Measurements from ENCODE around the gene CD55. TPM values are rescaled to one million over a fixed set of nuclear protein-coding genes. Genes with fewer than 3 reads are reported as not detected.

CD55 gene
- total and polyA plus RNA-seq, 2 of the 13 experiments (the other 11 are each of a cell fraction or from before 2014, with no cell fraction given): 6.0 to 56.0 TPM

GRCh38 chr1:207328004-207328403, 6.5 kb downstream of the CD55 start:
- H3K9me3 ChIP-seq (ENCODE audit: low read length): no peaks in the 10 kb centered on the region
- no peaks in the 10 kb centered on the region for H3K27me3 ChIP-seq (ENCODE audit: control insufficient read depth in 1 of 2, insufficient read depth in 2 of 2, low read length in 2 of 2)
- ATAC-seq (no peak), FAIRE-seq (no peak), DNase-seq (ENCODE audit: low spot score) (no peak)
- CTCF ChIA-PET (ENCODE audit: low intra/inter-chr PET ratio, low total read pairs): no interaction called here
- peaks cover 18% of the 10 kb centered on the region for H3K4me1 ChIP-seq (ENCODE audit: insufficient read depth, low read length)
- intact Hi-C loops (cut with micrococcal nuclease; ENCODE audit: unreplicated experiment) (no loop called here), in situ Hi-C loops (cut with HindIII; ENCODE audit: extremely low pct_ligation_motif_present, low pct_unique_long_range_greater_than_20kb) (no loop called here)
- no peak overlapping the region for H2AFZ ChIP-seq (ENCODE audit: low read length)
- no peak for TF ChIP-seq ZHX2 (IDR thresholded peaks at IDR 0.05; ENCODE audit: low read depth)
- no peak for TF ChIP-seq ZHX2 (CRISPR knock-in tag; IDR thresholded peaks at IDR 0.05; ENCODE audit: borderline replicate concordance)
- TF ChIP-seq HNF4A (CRISPR knock-in tag; IDR thresholded peaks at IDR 0.05): no peak
- TF ChIP-seq XBP1 (CRISPR knock-in tag; IDR thresholded peaks at IDR 0.05): no peak
- TF ChIP-seq SIN3B (IDR thresholded peaks at IDR 0.05; ENCODE audit: low read length): no peak
- TF ChIP-seq FOSL1 (CRISPR knock-in tag; IDR thresholded peaks at IDR 0.05; ENCODE audit: borderline replicate concordance): no peak
- TF ChIP-seq ZNF816 (CRISPR knock-in tag; IDR thresholded peaks at IDR 0.05; ENCODE audit: borderline replicate concordance): no peak
- TF ChIP-seq ZSCAN12 (CRISPR knock-in tag; IDR thresholded peaks at IDR 0.05): no peak
- TF ChIP-seq JUN (CRISPR knock-in tag; IDR thresholded peaks at IDR 0.05): no peak
- no peak overlapping the region for H3K4me2 ChIP-seq (ENCODE audit: low read depth, low read length)
- BruUV-seq (replicated peaks): no TSS peak
- POLR2A ChIA-PET: no interaction called here
- H3K79me2 ChIP-seq (ENCODE audit: insufficient read depth, low read length): no peaks in the 10 kb centered on the region
- no peak overlapping the region for H3K27ac ChIP-seq (ENCODE audit: extremely low read length, insufficient read depth, low read length)
- no peak overlapping the region for H3K9ac ChIP-seq (ENCODE audit: insufficient read depth, low read depth, low read length)
- no peaks in the 10 kb centered on the region for H4K20me1 ChIP-seq (ENCODE audit: insufficient read depth, low read length)
- H3K4me3 ChIP-seq (replicated peaks in 1 of 3; ENCODE audit: insufficient read depth in 1 of 3, low read depth in 2 of 3, low read length in 3 of 3): no peak overlapping the region
- H3K36me3 ChIP-seq (replicated peaks in 1 of 2; ENCODE audit: control insufficient read depth in 1 of 2, insufficient read depth in 2 of 2, low read length in 2 of 2): peaks cover 1 to 12% of the 10 kb centered on the region in 2 experiments; a peak in 2 of 5 replicates
